GM04503 (cell line): ENCODE data around the gene KANK2.
A peak's percentile ranks its signal among the peaks of the same experiment; 100 is the strongest.

Source experiments
- DNase-seq: peaks from one replicate; pipeline ENCODE4 v3.0.0-alpha.2; 2012; ENCODE audit warnings: low read depth

KANK2 gene

GRCh38 chr19:11197291-11198174, at the start of gene KANK2:
TSS of gene KANK2 (minus strand) at chr19:11197545. CDS start at chr19:11194511, 3,034 bp downstream.
- no peak for DNase-seq

DNA sequence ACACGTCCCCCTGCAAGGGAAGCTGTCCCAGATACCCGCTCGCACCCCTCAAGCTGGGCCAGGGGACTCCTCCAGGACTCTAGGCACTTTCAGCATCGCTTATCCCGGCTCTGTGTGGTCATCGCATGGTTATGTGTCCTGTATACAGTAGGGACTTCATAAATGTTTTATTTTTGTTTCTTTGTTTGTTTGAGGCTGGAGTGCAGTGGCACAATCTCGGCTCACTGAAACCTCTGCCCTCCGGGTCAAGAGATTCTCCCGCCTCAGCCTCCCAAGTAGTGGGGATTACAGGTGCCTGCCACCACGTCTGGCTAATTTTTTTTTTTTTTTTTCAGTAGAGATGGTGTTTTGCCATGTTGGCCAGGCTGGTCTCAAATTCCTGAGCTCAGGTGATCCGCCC, 49.6 kb upstream of the KANK2 start:
- DNase-seq = no peak

- DNase-seq = no peak
Observed at GRCh38 chr19:11244846-11245589, 47.7 kb upstream of the KANK2 start.

DNA sequence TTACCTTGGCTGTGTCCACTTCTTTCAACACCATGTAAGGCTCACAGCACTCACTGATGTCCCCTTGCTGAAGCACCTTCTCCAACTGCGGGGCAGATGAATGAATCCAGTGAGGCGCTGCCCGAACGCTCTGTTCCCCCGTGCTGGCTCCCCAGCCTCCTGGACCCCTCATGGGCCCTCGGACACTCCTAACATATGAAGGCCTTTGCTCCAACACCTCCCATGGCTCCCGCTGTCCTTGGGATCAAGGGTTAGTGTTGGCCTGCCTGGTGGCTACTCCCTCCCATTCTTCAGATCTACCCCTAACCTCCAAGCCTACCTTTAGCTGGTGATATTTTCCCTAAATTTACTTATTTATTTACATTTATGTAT, 46.4 kb upstream of the KANK2 start:
- no peak for DNase-seq

- peak; percentile 7 for DNase-seq
Observed at GRCh38 chr19:11242864-11243797, 45.8 kb upstream of the KANK2 start.

- DNase-seq = no peak
Observed at GRCh38 chr19:11242025-11242424, 44.7 kb upstream of the KANK2 start.

DNA sequence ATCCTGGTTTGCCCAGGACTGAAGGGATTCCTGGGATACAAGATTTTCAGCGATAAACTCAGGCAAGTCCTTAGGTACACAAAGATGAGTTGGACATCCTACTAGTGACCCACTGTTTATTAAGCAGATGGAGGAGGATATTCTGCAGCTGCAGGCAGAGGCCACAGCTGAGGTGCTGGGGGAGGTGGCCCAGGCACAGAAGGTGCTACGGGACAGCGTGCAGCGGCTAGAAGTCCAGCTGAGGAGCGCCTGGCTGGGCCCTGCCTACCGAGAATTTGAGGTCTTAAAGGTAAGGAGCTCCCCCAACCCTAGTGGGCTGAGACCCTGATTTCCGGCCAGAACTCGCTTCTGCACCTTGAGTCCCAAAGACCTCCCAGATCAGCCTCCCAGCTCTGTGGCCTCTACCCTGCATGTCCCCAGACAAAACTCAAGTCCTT, 42.7 kb upstream of the KANK2 start:
- DNase-seq = no peak

DNA sequence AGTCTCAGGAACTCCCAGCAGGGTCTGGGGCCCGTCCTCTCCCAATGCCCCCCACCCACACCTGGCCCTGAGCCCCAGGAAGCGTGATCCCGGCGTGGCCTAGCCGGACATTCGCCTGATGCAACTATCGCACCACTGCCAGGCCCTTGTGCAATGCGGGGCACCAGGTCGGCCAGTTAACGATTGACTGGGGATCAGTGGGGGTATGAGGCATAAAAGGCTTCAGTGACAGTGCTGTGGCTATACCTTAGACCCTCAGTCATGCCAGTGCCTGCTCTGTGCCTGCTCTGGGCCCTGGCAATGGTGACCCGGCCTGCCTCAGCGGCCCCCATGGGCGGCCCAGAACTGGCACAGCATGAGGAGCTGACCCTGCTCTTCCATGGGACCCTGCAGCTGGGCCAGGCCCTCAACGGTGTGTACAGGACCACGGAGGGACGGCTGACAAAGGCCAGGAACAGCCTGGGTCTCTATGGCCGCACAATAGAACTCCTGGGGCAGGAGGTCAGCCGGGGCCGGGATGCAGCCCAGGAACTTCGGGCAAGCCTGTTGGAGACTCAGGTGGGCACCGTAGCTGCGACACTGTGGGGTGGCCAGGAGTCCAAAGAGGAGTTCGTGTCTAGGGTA, 42.1 kb upstream of the KANK2 start, which contains the start of gene ANGPTL8:
ANGPTL8 (plus strand) TSS at position 243 of the 624 bp plus-strand sequence; CDS start at position 262, 19 bp downstream.
- no peak for DNase-seq

GRCh38 chr19:11238781-11239376, 41.5 kb upstream of the KANK2 start:
- DNase-seq = no peak

- no peak for DNase-seq
Observed at GRCh38 chr19:11238041-11238440, 40.7 kb upstream of the KANK2 start.

DNA sequence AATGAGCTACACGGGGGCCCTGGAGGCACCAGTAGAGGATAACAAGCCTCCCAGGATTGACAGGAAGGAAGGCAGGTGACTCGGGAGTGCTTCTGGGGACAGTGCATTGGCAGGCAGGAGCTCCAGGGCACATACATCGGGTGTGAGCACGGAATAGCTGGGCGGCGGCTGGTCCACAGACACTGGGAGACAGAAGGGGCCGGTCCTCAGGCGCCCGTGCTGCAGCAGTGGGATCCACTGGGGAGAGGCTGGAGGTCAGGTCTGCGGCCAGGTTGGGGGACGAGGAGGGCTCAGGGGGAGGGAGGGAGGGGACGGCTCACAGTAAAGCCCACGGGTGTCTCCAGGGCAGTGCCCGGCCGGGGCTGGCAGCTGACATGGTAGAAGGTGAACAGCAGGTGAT, 40.0 kb upstream of the KANK2 start:
- DNase-seq = no peak

DNA sequence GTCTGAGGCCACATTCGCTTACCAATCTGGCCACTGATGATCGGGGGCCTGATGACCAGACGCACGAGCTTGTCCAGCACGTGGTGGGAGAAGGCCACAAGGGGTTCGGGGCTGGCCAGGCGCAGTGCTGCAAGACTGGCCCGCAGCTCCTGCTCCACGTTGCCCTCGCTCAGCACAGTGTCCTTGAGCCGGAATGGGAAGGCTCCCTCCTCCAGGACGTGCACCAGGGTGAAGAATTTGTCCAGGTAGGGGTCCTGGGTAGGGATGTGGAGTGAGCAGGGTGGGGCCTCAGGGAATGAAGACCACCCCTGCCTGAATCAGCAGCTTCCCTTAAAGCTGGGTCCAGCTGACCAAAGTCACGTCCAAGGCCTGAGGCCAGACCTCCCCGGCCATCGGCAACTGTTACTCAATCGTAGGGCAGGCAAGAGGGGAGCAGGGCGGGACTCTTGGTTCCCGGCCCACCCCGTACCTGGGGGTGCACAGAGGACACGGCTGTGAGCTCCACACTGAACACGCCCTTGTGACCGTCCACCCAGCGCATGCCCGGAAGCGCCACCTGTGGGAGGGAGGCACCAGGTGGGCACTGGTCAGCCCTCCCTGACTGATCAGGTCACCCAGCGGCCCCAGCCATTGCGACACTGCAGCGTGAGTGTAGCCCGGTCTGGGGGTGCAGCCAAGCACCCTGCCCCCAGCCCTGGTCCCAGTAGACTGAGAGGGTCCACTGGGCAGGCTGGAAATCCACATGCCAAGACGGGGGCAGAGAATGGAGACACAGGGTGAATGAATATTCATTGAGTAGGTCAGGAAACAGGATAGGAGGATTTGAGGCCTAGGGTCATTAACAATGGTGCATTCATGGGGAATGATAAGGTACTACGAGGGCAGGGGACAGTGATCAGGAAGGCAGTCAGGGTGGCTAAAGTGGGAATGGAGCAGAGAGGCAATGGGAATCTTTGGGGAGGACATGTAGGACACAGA, 39.3 kb upstream of the KANK2 start:
- DNase-seq = no peak

DNA sequence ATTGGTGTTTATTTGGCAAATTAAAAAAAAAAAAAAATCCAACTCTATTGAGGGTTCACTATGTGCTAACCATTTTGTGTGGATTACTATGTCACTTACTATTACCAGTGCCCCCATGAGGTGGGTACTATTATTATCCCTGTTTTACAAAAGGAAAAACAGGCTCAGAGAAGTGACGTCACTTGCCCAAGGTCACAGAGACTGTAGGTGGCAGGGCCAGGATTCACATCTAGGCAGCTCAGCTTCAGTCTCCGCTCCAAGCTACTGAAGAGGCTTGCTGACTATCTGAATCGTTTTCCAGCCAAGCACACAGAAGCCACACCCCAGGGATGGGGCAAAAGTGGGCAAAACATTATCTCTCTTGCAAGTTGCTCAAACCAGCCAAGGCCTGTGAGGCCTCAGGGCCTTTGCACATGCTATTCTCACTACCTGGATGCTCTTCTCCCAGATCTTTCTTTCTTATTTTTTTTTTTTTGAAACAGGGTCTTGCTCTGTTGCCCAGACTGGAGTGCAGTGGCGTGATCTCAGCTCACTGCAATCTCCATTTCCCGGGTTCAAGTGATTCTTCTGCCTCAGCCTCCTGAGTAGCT, 37.2 kb upstream of the KANK2 start:
- no peak for DNase-seq

- no peak for DNase-seq
Observed at GRCh38 chr19:11233073-11233472, 35.7 kb upstream of the KANK2 start.

- DNase-seq = no peak
Observed at GRCh38 chr19:11232555-11232954, 35.2 kb upstream of the KANK2 start.

GRCh38 chr19:11230621-11231386, 33.5 kb upstream of the KANK2 start:
- DNase-seq = no peak

DNA sequence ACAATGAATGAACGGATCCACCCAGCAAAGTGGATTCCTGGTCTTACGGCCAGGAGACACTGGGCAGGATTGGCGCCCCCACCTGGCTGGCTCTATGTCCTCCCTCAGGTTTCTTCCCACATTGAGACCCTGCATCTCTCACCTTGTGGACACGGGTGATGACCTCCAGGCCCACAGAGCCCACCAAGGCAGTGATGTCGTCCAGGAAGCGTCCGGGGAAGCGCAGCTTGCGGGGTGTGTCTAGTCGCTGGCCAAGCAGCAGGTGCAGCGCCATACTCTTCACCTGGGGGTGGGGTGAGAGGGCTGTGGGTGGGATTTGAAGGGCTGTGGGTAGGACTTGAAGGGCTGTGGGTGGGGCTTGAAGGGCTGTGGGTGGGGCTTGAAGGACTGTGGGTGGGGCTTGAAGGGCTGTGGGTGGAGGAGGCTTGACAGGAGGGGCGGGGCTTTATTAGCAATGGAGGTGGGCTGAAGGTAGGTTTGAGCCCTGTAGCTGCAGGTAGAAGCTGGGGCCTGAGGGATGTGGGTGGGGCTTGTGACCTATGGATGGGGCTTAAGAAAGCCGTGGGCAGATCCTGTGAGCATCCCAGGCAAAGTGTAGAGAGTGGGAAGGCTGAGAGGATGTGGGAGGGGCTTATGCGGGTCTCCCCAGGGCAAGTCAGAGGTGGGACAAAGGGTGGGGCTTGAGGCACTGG, 30.0 kb upstream of the KANK2 start:
- no peak for DNase-seq

DNA sequence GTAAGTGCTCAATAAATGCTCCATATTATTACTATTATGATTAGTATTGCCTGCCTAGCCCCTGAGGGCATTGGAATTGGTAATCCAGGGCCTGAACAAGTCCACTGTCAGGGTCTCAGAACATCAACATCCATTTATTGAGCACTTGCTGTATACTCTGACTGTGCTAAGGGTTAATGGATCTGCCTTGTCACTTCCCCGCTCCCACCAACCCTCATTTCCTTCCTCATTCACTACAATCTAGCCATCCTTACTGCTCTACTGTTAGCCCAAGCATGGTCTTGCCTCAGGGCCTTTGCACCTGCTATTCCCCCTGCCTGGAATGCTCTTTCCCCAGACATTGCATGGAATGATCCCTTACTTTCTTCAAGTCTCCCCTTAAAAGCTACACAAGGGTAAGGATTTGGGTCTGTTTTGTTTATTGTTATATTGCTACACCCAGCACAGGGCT, 29.4 kb upstream of the KANK2 start:
- DNase-seq = no peak
